ENCODE data around the gene CTDSPL.
A peak's percentile ranks its signal among the peaks of the same experiment; 100 is the strongest.

CTDSPL gene

GRCh38 chr3:37855363-37855970, 6.2 kb upstream of the CTDSPL start:
- DNase-seq: peak; percentile 87

DNA sequence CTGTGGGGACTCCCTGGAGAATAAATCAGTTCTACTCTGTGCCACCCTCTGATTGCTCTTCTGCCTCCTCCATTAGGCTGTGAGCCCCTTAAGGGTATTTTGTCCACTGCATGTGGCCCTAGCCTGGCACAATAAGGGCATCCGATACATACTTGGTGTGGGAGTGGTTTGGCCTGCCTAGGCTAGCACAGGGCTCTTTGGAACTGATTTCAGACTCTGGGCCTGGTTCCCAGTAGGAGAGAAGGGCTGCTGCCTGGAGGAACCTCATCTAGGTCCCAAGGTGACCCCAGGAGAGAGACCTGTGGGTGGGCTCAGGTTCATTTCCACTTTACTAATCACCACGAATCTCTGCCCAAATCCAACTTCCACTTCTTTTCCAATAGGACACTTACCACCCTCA, 5.3 kb upstream of the CTDSPL start:
- no peak for DNase-seq

GRCh38 chr3:37858742-37859141, 2.9 kb upstream of the CTDSPL start:
- DNase-seq: no peak

- no peak for DNase-seq
These were observed 2.3 kb upstream of the CTDSPL start for GRCh38 chr3:37859354-37859753.

DNA sequence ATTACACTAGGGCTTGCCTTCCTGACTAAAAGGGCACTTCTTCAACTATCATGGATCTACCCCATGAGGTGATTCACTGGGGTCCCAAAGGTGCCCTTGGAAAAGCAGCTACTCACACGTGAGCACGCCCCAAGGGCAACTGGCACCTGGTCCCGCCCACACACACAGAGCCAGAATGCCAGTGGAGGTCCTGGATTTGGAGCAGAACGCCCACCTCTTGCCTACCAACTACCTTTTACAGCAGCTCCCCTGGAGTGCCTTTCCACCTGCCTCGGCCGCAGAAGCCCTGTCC, 1.8 kb upstream of the CTDSPL start:
- DNase-seq: no peak

DNA sequence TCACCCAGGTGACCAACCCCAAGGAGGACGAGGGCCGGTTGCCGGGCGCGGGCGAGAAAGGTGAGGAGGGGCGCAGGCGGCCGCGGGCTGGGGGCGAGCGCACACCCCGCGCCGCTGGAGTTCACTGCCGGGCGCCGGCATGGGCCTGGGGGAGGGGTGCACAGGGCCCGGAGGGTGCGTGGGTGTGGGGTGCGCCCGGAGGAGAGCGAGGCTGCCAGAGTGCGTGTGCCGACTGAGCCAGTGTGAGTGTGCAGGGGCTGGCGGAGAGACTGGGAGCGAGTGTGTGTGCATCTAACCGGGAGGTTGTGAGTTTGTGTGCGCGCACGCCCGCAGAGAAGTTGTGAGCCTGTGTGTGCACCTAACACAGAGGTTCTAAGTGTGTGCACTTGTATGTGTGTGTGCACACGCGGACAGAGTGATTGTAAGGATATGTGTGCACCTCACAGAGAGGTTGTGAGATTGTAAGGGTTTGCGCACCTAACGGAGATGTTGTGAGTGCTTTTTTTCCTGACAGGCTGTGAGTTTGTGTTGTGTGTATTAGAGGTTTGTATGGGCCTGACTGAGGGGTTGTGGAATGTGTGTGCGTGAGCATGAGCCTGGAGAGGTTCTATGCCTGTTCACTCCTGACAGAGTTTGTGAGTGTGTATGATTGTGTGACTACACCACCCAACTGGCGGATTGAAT, 681 bp downstream of the CTDSPL start:
- DNase-seq: peak; percentile 58

GRCh38 chr3:37862903-37863815, 1.5 kb downstream of the CTDSPL start:
- peak; percentile 42 for DNase-seq

DNA sequence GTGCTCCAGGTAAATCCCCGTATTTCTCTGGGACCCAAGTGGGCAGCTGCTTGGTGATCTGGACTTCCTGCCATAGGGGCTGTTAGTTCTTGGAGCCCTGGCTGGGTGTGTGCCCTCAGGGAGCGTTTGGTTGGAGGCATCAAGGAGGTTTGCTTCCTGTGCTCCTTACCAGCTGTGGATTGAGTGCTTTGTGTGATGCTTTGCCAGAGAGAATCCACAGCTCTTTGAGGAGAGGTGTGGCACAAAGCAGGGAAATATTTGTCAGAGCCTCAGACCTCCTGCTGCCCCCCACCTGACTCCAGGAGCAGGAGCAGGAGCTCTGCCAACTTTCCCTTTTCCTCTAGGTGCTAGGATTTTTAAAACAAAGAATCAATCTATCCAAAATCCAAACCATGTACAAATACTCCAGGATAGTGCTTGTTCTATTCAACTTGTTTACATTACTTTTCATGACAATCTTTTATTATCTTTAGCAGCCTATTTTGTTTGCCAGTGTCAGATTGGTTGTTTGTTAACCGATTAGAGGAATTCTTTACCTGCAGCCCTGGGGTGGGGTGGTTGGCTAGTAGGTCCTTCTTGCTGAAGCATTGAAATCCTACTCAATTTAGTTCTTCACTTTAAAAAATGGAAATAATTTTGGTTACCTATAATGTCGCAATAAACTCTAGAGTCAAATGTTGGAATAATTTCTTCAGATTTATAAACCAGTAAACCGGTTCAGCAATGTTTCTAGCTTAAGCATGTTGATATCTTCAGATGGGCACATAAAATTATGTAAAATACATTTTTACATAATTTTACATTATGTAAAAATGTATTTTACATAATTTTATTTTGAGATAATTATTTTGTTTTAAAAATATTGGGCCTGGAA, 2.5 kb downstream of the CTDSPL start:
- DNase-seq: no peak

DNA sequence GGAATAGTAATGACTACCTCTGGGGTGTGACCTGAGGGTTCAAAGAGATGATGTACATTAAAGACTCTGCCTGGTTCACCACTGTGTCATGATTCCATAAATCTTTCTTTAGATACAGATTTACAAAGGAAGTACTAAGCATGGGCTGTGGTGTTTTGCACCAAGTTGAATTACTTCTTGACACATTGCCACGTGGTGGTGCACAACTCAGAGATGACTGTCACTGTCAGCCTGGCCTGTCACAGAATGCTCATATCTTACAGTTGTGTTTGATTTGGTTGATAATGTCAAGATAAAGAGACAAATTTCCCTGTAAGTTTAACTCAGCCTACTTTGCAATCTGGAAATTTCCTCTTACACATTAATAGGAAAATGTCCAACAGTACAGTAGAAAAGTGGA, 3.2 kb downstream of the CTDSPL start:
- DNase-seq: peak; percentile 57

- no peak for DNase-seq
These were observed 5.5 kb downstream of the CTDSPL start for GRCh38 chr3:37867144-37867543.

DNA sequence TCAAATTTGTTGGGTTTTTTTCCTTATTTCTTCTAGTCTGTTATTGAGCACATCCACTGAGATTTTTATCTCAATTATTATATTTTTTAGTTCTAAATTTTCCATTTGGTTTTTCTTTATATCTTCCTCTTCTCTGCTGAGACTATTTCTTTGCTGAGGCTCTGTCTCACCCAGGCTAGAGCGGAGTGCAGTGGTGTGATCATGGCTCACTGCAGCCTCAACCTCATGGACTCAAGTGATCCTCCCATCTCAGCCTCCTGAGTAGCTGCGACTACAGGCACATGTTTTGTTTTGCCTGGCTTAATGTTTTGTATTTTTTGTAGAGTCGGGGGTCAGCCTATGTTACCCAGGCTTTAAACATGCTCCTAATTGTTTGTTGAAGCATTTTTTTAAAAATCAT, 10.2 kb downstream of the CTDSPL start:
- DNase-seq: no peak

DNA sequence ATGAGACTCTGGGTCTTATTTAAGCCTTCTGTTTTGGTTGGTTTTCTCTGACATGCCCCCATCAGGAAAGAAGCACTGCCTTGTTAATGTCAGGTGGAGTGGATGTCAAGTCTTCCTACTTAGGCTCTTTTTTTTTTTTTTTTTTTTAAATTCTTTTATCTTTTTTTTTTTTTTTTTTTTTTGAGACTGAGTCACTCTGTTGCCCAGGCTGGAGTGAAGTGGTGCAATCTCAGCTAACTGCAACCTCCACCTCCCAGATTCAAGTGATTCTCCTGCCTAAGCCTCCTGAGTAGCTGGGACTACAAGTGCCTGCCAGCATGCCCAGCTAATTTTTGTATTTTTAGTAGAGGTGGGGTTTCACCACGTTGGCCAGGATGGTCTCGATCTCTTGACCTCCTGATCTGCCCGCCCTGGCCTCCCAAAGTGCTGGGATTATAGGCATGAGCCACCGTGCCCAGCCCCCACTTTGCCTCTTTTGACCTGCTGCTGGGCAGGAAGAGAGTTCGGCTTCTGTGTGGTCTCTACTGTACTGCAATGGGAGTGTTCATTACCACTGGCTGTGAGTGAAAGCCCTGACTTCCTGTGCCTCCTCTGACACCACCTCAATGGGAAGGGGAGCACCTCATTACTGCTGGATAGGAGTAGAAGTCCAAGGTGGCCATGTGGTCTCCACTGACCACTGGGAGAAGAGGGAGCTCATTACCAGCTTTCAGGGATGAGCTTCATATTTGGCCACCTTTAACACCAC, 10.9 kb downstream of the CTDSPL start:
- DNase-seq: no peak

DNA sequence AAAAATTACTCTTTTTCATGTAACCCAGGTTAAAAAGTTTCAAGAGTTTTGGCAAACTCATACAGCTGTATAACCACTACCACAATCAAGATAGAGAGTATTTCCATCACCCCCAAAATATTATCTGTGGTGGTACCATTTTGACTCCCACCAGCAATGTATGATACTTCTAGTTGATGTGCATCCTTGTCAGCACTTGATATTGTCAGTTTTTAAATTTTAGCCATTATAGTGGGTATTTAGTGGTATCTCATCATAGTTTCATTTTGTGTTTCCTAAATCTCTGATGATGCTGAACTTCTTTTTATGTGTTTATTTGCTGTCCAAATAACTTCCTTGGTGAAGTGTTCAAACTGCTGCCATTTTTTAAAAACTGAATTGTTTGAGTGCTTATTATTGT, 14.6 kb downstream of the CTDSPL start:
- DNase-seq: no peak

DNA sequence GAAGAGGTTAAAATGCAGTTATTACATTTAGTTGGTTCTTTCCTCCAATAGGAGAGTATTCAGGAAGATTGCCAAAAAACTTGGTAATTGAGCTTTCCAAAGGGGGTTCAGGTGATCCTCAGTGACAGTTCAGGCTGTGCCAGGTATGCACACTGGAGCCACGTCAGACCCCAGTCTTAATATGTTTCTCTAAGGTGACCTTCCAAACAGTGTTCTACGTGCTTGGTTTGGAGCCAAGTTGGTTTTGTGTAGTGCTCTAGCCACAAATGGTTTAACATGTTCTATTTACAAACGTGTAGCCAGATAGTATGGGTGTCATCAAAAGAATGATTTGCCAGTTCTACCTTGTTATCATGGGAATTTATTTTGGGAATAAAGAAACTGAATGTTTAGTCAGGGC, 21.0 kb downstream of the CTDSPL start:
- DNase-seq: no peak

DNA sequence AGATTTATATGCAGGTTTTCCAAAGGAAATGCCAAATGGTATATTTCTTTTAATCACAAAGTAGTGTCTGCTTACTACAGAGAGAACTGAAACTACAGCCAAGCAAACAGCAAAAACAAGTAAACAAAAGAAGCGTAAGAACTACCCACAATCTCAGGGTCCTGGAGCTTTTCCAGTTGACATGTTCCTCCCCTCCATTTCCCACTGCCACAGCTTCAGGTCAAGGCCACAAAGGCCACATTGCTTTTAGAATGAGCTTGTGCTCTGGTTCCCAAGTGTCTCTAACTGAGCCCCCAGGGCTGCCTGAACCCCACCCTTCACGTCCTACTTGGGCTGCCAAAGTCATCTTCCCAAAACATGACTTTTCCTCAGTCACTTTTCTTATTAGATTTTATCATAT, 24.1 kb downstream of the CTDSPL start:
- DNase-seq: no peak

- DNase-seq: no peak
These were observed 24.7 kb downstream of the CTDSPL start for GRCh38 chr3:37886395-37886794.

GRCh38 chr3:37887062-37887461, 25.4 kb downstream of the CTDSPL start:
- DNase-seq: no peak

DNA sequence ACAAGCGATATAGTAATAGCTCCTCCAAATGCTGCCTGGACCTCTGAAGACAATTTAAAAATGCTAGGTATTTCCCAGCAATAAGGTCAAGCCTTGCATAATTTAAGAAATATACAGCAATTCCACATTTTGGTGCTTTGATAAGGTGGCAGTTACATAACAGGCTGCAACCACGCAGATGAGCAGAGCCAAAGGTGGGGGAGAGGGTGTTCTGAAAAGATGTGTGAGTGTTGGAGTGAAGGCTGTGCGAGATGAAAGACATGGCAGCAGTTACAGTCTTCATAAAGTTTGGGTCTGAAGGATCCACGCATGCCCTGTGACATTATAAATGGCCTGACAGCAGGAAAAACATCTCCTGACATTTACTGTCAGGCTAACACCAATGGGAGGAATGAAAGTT, 26.1 kb downstream of the CTDSPL start:
- DNase-seq: no peak

- DNase-seq: no peak
These were observed 26.7 kb downstream of the CTDSPL start for GRCh38 chr3:37888421-37888820.

DNA sequence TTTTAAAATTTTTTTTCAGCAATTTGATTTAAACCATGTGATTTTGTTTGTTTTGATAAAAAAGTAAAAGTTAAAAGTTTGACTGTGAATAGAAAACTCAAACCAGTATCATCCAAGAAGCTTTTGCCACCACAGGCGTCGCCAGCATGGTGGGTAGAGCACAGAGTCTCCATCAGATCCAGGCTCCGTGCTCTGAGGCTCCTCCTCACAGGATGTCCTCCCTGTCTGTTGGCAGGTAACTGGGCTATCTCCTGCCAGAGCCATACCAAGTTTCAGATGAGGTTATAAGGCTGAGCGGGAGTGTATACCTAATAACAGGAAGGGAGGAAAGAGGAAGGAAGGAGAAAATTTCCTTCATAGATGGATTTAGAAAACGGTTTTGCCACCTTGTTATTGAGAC, 28.8 kb downstream of the CTDSPL start:
- no peak for DNase-seq

DNA sequence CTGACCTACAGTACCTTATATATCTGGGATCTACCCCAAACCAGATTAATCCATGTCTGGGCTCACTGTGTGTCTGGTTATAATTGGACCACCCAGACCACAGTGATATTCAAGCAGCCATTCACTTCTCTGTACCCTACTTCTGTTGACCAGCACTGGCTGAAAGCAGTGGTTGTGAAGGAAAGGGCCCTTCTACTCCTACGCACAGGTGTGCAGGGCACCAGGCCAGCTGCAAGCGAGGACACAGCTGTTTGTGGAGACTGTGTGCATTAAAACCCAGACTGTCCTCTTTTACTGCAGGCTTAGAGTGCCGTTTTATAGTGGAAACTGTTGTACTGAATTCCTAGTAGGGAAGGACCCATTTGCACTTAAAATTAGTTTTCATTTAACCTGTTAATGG, 29.5 kb downstream of the CTDSPL start:
- DNase-seq: no peak

GRCh38 chr3:37892927-37893600, 31.4 kb downstream of the CTDSPL start:
- no peak for DNase-seq
